GM21576 (cell line): ENCODE measurements around the gene UQCRC1.

Experiments
- ATAC-seq: cut with Tn5 transposase; IDR thresholded peaks from one replicate; pipeline ENCODE4 v1.9.1; 2021; ENCODE audit warnings: mild to moderate bottlenecking, moderate library complexity; ENCODE audit not compliant: unreplicated experiment

UQCRC1 gene

GRCh38 chr3:48633743-48634142 lies 24.3 kb upstream of the UQCRC1 start:
- ATAC-seq: no peak

- ATAC-seq: no peak
Measured at GRCh38 chr3:48633256-48633655, 23.8 kb upstream of the UQCRC1 start.

- ATAC-seq: no peak
Measured at GRCh38 chr3:48631516-48632448, 22.3 kb upstream of the UQCRC1 start.

- ATAC-seq: no peak
Measured at GRCh38 chr3:48630833-48631232, 21.4 kb upstream of the UQCRC1 start.

- no peak for ATAC-seq
Measured at GRCh38 chr3:48630407-48630806, 21.0 kb upstream of the UQCRC1 start.

GRCh38 chr3:48629894-48630293 lies 20.4 kb upstream of the UQCRC1 start:
- no peak for ATAC-seq

GRCh38 chr3:48628277-48629017 lies 19.0 kb upstream of the UQCRC1 start:
- no peak for ATAC-seq

GRCh38 chr3:48625600-48625999 lies 16.2 kb upstream of the UQCRC1 start:
- no peak for ATAC-seq

GRCh38 chr3:48624767-48625166 lies 15.3 kb upstream of the UQCRC1 start:
- ATAC-seq: no peak

- ATAC-seq: no peak
Measured at GRCh38 chr3:48623851-48624547, 14.6 kb upstream of the UQCRC1 start.

GRCh38 chr3:48621461-48621869 lies 12.0 kb upstream of the UQCRC1 start, which contains the start of gene TMEM89:
Gene TMEM89 (minus strand): TSS chr3:48621769. CDS start chr3:48621756, 13 bp downstream.
- no peak for ATAC-seq

- ATAC-seq: no peak
Measured at GRCh38 chr3:48619541-48620524, 10.4 kb upstream of the UQCRC1 start.

- no peak for ATAC-seq
Measured at GRCh38 chr3:48617559-48617958, 8.1 kb upstream of the UQCRC1 start.

- no peak for ATAC-seq
Measured at GRCh38 chr3:48614044-48614443, 4.6 kb upstream of the UQCRC1 start.

GRCh38 chr3:48612309-48612708 lies 2.9 kb upstream of the UQCRC1 start:
- ATAC-seq: no peak

- ATAC-seq: no peak
Measured at GRCh38 chr3:48607519-48607918, 1.9 kb downstream of the UQCRC1 start.

- no peak for ATAC-seq
Measured at GRCh38 chr3:48601622-48601994, 7.8 kb downstream of the UQCRC1 start.

- ATAC-seq: no peak
Measured at GRCh38 chr3:48600711-48601621, 8.5 kb downstream of the UQCRC1 start.
